HEK293 (cell line): ENCODE data around the gene TMEM239.

ENCODE experiments used
- CTCF ChIP-seq: fragments of 450-650 bp; formaldehyde crosslinking; IDR thresholded peaks from 2 replicates; pipeline ENCODE4 v1.5.1; 2016; ENCODE audit warnings: missing biosample characterization, missing genetic modification characterization
- YY2 ChIP-seq: fragments of 450-650 bp; formaldehyde crosslinking; IDR thresholded peaks from 2 replicates; pipeline ENCODE4 v1.5.1; 2016; ENCODE audit warnings: missing biosample characterization, missing genetic modification characterization
- ZBTB26 ChIP-seq: fragments of 450-650 bp; formaldehyde crosslinking; optimal IDR thresholded peaks from 2 replicates; pipeline ENCODE3; 2016; ENCODE audit warnings: missing biosample characterization, mild to moderate bottlenecking, missing genetic modification characterization
- ZNF133 ChIP-seq: fragments of 450-650 bp; formaldehyde crosslinking; IDR thresholded peaks from 2 replicates; pipeline ENCODE4 v1.5.1; 2016; ENCODE audit warnings: missing biosample characterization, missing genetic modification characterization
- ZNF184 ChIP-seq: fragments of 450-650 bp; IDR thresholded peaks from 2 replicates; pipeline ENCODE4 v1.5.1; 2018; ENCODE audit warnings: missing biosample characterization, mild to moderate bottlenecking, missing genetic modification characterization
- ZNF37A ChIP-seq: fragments of 450-650 bp; IDR thresholded peaks from 2 replicates; pipeline ENCODE4 v1.5.1; 2018; ENCODE audit warnings: missing biosample characterization, missing genetic modification characterization
- ZNF398 ChIP-seq: fragments of 450-650 bp; formaldehyde crosslinking; IDR thresholded peaks from 2 replicates; pipeline ENCODE4 v1.5.1; 2017; ENCODE audit warnings: missing biosample characterization, missing genetic modification characterization
- ZNF416 ChIP-seq: fragments of 450-650 bp; formaldehyde crosslinking; IDR thresholded peaks from 2 replicates; pipeline ENCODE4 v1.5.1; 2016; ENCODE audit warnings: missing biosample characterization, missing genetic modification characterization
- ZNF530 ChIP-seq: fragments of 450-650 bp; formaldehyde crosslinking; IDR thresholded peaks from 2 replicates; pipeline ENCODE4 v1.5.1; 2016; ENCODE audit warnings: low read depth, missing biosample characterization, missing genetic modification characterization
- ZNF670 ChIP-seq: fragments of 450-650 bp; formaldehyde crosslinking; IDR thresholded peaks from 2 replicates; pipeline ENCODE4 v1.5.1; 2016; ENCODE audit warnings: missing biosample characterization, missing genetic modification characterization, low read depth
- TF ChIP-seq, protein P1 (sequence below): fragments of 450-650 bp; formaldehyde crosslinking; IDR thresholded peaks from 2 replicates; pipeline ENCODE4 v1.5.1; 2016; ENCODE audit warnings: missing biosample characterization, missing genetic modification characterization
- TF ChIP-seq, protein P2 (sequence below): fragments of 450-650 bp; IDR thresholded peaks from 2 replicates; pipeline ENCODE4 v1.5.1; 2018; ENCODE audit warnings: missing biosample characterization, missing genetic modification characterization

DNA sequence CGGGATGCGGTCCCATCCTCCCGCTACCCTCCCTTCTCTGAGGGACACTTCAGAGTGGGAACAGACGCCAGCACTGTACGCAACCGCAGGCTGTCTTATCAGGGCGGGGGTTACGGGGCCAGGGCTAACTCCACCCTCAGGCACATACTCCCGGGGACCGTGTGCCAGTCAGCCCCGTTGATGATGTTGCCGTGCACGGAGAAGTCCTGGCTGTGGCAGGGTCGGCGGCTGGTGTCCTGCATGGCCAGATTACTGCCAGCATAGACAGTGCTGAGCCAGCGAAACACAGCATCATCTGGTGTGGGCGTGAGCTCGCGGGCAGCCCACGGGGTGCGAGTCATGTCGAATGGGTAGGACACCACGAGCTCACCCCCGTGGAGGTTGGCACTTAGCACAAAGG, 20.7 kb upstream of the TMEM239 start:
- no peak for TF ChIP-seq CTCF (tag by site-specific recombination)
- TF ChIP-seq ZNF398 = no peak
- TF ChIP-seq YY2 (tag by site-specific recombination) = no peak
- TF ChIP-seq ZNF670 = no peak
- TF ChIP-seq ZNF530 (tag by site-specific recombination) = no peak
- no peak for TF ChIP-seq ZNF184
- TF ChIP-seq, protein P1, sequence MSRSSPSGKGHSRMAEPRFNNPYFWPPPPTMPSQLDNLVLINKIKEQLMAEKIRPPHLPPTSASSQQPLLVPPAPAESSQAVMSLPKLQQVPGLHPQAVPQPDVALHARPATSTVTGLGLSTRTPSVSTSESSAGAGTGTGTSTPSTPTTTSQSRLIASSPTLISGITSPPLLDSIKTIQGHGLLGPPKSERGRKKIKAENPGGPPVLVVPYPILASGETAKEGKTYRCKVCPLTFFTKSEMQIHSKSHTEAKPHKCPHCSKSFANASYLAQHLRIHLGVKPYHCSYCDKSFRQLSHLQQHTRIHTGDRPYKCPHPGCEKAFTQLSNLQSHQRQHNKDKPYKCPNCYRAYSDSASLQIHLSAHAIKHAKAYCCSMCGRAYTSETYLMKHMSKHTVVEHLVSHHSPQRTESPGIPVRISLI = no peak
- TF ChIP-seq ZNF416 = no peak
- TF ChIP-seq, protein P2, sequence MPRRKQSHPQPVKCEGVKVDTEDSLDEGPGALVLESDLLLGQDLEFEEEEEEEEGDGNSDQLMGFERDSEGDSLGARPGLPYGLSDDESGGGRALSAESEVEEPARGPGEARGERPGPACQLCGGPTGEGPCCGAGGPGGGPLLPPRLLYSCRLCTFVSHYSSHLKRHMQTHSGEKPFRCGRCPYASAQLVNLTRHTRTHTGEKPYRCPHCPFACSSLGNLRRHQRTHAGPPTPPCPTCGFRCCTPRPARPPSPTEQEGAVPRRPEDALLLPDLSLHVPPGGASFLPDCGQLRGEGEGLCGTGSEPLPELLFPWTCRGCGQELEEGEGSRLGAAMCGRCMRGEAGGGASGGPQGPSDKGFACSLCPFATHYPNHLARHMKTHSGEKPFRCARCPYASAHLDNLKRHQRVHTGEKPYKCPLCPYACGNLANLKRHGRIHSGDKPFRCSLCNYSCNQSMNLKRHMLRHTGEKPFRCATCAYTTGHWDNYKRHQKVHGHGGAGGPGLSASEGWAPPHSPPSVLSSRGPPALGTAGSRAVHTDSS = no peak
- no peak for TF ChIP-seq ZNF133 (tag by site-specific recombination)
- no peak for TF ChIP-seq ZNF37A
- TF ChIP-seq ZBTB26 (tag by site-specific recombination) = no peak
